GM23338 (cell line): ENCODE results near the gene IGFLR1. TPM values are rescaled to one million over a fixed set of nuclear protein-coding genes. Genes with fewer than 3 reads are reported as not detected.
A peak's percentile ranks its signal among the peaks of the same experiment; 100 is the strongest.

ENCODE experiments used
- ATAC-seq: fragments of 200-7000 bp; cut with Tn5 transposase; 3 replicates; pipeline ENCODE4 v1.9.1; 2020
- DNase-seq: peaks from one replicate; pipeline ENCODE4 v3.0.0-alpha.2; 2015; ENCODE audit warnings: low spot score
- H2AFZ ChIP-seq: fragments of 200-600 bp; sonication (generic); 2 replicates; pipeline ENCODE4 v1.8.0; 2016; ENCODE audit warnings: antibody characterized with exemption, mild to moderate bottlenecking, moderate library complexity
- H3F3A ChIP-seq: fragments of 200-600 bp; sonication (generic); replicated peaks from 2 replicates; pipeline ENCODE4 v1.8.0; 2017; ENCODE audit warnings: antibody characterized with exemption, mixed run types, low read depth
- H3K27ac ChIP-seq: fragments of 200-600 bp; sonication (generic); 2 replicates; pipeline ENCODE4 v1.6.1; 2016; ENCODE audit warnings: low read depth
- H3K27me3 ChIP-seq: fragments of 200-600 bp; sonication (generic); 2 replicates; pipeline ENCODE4 v1.8.0; 2016; ENCODE audit warnings: mild to moderate bottlenecking, mixed run types, moderate library complexity; ENCODE audit not compliant: insufficient read depth
- H3K36me3 ChIP-seq: fragments of 200-600 bp; sonication (generic); 2 replicates; pipeline ENCODE4 v1.8.0; 2016; ENCODE audit warnings: mild to moderate bottlenecking; ENCODE audit not compliant: insufficient read depth
- H3K4me1 ChIP-seq: fragments of 200-600 bp; sonication (generic); 2 replicates; pipeline ENCODE4 v1.8.0; 2016; ENCODE audit warnings: mild to moderate bottlenecking, moderate library complexity; ENCODE audit not compliant: insufficient read depth
- H3K4me2 ChIP-seq: fragments of 200-600 bp; sonication (generic); 2 replicates; pipeline ENCODE4 v1.7.1; 2017; ENCODE audit warnings: mixed run types
- H3K4me3 ChIP-seq: fragments of 200-600 bp; sonication (generic); 2 replicates; pipeline ENCODE4 v1.6.1; 2016; ENCODE audit warnings: mixed run types
- H3K79me2 ChIP-seq: fragments of 200-600 bp; sonication (generic); replicated peaks from 2 replicates; pipeline ENCODE4 v1.8.0; 2017; ENCODE audit warnings: mild to moderate bottlenecking; ENCODE audit not compliant: insufficient read depth
- H3K9me2 ChIP-seq: fragments of 200-600 bp; sonication (generic); 2 replicates; pipeline ENCODE4 v1.8.0; 2017; ENCODE audit not compliant: insufficient read depth
- H4K20me1 ChIP-seq: fragments of 200-600 bp; sonication (generic); replicated peaks from 2 replicates; pipeline ENCODE4 v1.8.0; 2017; ENCODE audit warnings: mild to moderate bottlenecking; ENCODE audit not compliant: insufficient read depth
- H3K27ac Mint-ChIP-seq: 2 replicates; pipeline ENCODE4 v1.8.0; 2020; ENCODE audit warnings: inconsistent platforms, mild to moderate bottlenecking, moderate library complexity, mixed read lengths
- H3K27me3 Mint-ChIP-seq: 3 replicates; pipeline ENCODE4 v1.8.0; 2022; ENCODE audit warnings: low read depth, mild to moderate bottlenecking, moderate library complexity, mixed read lengths, inconsistent platforms; ENCODE audit not compliant: insufficient read depth, poor library complexity
- H3K36me3 Mint-ChIP-seq: 3 replicates; pipeline ENCODE4 v1.8.0; 2021; ENCODE audit warnings: low read depth, mild to moderate bottlenecking, inconsistent platforms, moderate library complexity, mixed read lengths
- H3K4me1 Mint-ChIP-seq: 3 replicates; pipeline ENCODE4 v1.8.0; 2020; ENCODE audit warnings: mild to moderate bottlenecking, inconsistent platforms, mixed read lengths
- H3K4me3 Mint-ChIP-seq: 3 replicates; pipeline ENCODE4 v1.8.0; 2021; ENCODE audit warnings: moderate library complexity, mild to moderate bottlenecking, inconsistent platforms, mixed read lengths
- H3K9me3 Mint-ChIP-seq: 3 replicates; pipeline ENCODE4 v1.8.0; 2020; ENCODE audit warnings: moderate library complexity, mild to moderate bottlenecking, inconsistent platforms, mixed read lengths
- EZH2phosphoT487 ChIP-seq: fragments of 200-600 bp; sonication (generic); IDR thresholded peaks from one replicate; pipeline ENCODE4 v1.8.1; 2018; ENCODE audit warnings: antibody characterized with exemption; ENCODE audit not compliant: unreplicated experiment
- JUNB ChIP-seq: IDR thresholded peaks from one replicate; pipeline ENCODE4 v1.6.1; 2016; ENCODE audit warnings: antibody characterized with exemption; ENCODE audit not compliant: unreplicated experiment
- NANOG ChIP-seq: IDR thresholded peaks from 2 replicates; pipeline ENCODE4 v1.6.1; 2016; ENCODE audit warnings: antibody characterized with exemption, borderline replicate concordance
- POLR2AphosphoS5 ChIP-seq: IDR thresholded peaks from 2 replicates; pipeline ENCODE4 v1.6.1; 2016; ENCODE audit warnings: antibody characterized with exemption, low read depth
- REST ChIP-seq: IDR thresholded peaks from one replicate; pipeline ENCODE4 v1.6.1; 2018; ENCODE audit warnings: antibody characterized with exemption; ENCODE audit not compliant: unreplicated experiment
- STAT1 ChIP-seq: IDR thresholded peaks from one replicate; pipeline ENCODE4 v1.6.1; 2016; ENCODE audit warnings: antibody characterized with exemption; ENCODE audit not compliant: unreplicated experiment
- ZNF462 ChIP-seq: fragments of 250-450 bp; sonication (Bioruptor Pico); IDR thresholded peaks from 2 replicates; pipeline ENCODE4 v1.5.0; 2020; ENCODE audit warnings: mild to moderate bottlenecking, moderate library complexity
- polyA plus RNA-seq: library from polyadenylated mRNA; unstranded; fragments of >200 nt; fragmentation: Nextera tagmentation; extraction: Ambion mirVana; gene quantifications from 2 replicates; pipeline ENCODE4 v1.2.1, GENCODE V29; 2016
- total RNA-seq: library from RNA; depleted of rRNA; stranded (reverse); fragments of >200 nt; shearing (Covaris generic); gene quantifications from 2 replicates; pipeline ENCODE4 v1.2.3, GENCODE V29; 2014
- TF ChIP-seq, protein P1 (sequence below), 2 experiments: fragments of 200-600 bp in 1 of 2; sonication (generic) in 1 of 2; conservative IDR thresholded peaks; 2 replicates each; pipeline versions ENCODE4 v1.5.1 to v1.6.1; 2016 to 2017; ENCODE audit warnings: antibody characterized with exemption in 2 of 2, low read depth in 2 of 2, mild to moderate bottlenecking in 2 of 2, moderate library complexity in 1 of 2

IGFLR1 gene
- total and polyA plus RNA-seq, 2 experiments from 2014 or later: 14.4 to 17.8 TPM

GRCh38 chr19:35784503-35785338, 42.5 kb upstream of the IGFLR1 start:
- Histone ChIP-seq H3K27ac (no peak overlapping the region), H3K4me1 (peaks cover 12% of the 10 kb centered on the region), H3K9me2 (no peaks in the 10 kb centered on the region), H3F3A (0 out of 2 replicates have a peak, but pooled peaks cover 7% of the 10 kb centered on the region), H3K79me2 (no peaks in the 10 kb centered on the region), H4K20me1 (no peaks in the 10 kb centered on the region), H3K4me3 (peak overlapping the region; percentile 77), H3K4me2 (peak overlapping the region; percentile 96), H3K27me3 (no peaks in the 10 kb centered on the region), H2AFZ (peak overlapping the region; percentile 94), H3K36me3 (no peaks in the 10 kb centered on the region)
- peak; percentile 95 for DNase-seq
- ATAC-seq: peak; percentile 89
- Mint-ChIP-seq H3K9me3 (no peaks in the 10 kb centered on the region), H3K27ac (no peak overlapping the region), H3K4me1 (peaks cover 34% of the 10 kb centered on the region), H3K27me3 (peaks cover 28% of the 10 kb centered on the region), H3K4me3 (peak overlapping the region; percentile 59), H3K36me3 (peaks cover 6% of the 10 kb centered on the region; the same call in 1 of the 3 replicates)
- TF ChIP-seq, protein P1, sequence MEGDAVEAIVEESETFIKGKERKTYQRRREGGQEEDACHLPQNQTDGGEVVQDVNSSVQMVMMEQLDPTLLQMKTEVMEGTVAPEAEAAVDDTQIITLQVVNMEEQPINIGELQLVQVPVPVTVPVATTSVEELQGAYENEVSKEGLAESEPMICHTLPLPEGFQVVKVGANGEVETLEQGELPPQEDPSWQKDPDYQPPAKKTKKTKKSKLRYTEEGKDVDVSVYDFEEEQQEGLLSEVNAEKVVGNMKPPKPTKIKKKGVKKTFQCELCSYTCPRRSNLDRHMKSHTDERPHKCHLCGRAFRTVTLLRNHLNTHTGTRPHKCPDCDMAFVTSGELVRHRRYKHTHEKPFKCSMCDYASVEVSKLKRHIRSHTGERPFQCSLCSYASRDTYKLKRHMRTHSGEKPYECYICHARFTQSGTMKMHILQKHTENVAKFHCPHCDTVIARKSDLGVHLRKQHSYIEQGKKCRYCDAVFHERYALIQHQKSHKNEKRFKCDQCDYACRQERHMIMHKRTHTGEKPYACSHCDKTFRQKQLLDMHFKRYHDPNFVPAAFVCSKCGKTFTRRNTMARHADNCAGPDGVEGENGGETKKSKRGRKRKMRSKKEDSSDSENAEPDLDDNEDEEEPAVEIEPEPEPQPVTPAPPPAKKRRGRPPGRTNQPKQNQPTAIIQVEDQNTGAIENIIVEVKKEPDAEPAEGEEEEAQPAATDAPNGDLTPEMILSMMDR (conservative IDR thresholded peaks at IDR 0.05; ENCODE audit: low read depth in 2 of 2): peak; percentile 48 to 63
- TF ChIP-seq STAT1: no peak
- no peak for TF ChIP-seq NANOG
- TF ChIP-seq REST: no peak
- TF ChIP-seq POLR2AphosphoS5: peak; percentile 72
- TF ChIP-seq EZH2phosphoT487: no peak
- TF ChIP-seq JUNB: no peak
- no peak for TF ChIP-seq ZNF462 (CRISPR knock-in tag)
